ENCODE data around the gene CDH13.
A peak's percentile ranks its signal among the peaks of the same experiment; 100 is the strongest.

The CDH13 gene

GRCh38 chr16:83266848-83267553 lies 640.2 kb downstream of the CDH13 start:
- DNase-seq, result no peak

GRCh38 chr16:83268169-83268568 lies 641.4 kb downstream of the CDH13 start:
- no peak for DNase-seq

- peak; percentile 41 for DNase-seq
Measured at GRCh38 chr16:83269048-83269447, 642.3 kb downstream of the CDH13 start.

GRCh38 chr16:83269541-83269940 lies 642.8 kb downstream of the CDH13 start:
- no peak for DNase-seq

GRCh38 chr16:83270061-83270460 lies 643.3 kb downstream of the CDH13 start:
- DNase-seq, result no peak

GRCh38 chr16:83270640-83271039 lies 643.9 kb downstream of the CDH13 start:
- DNase-seq, result no peak

- no peak for DNase-seq
Measured at GRCh38 chr16:83271123-83271522, 644.4 kb downstream of the CDH13 start.

GRCh38 chr16:83271970-83272575 lies 645.3 kb downstream of the CDH13 start:
- DNase-seq, result peak; percentile 58

GRCh38 chr16:83272843-83273242 lies 646.1 kb downstream of the CDH13 start:
- no peak for DNase-seq

GRCh38 chr16:83273504-83274173 lies 646.9 kb downstream of the CDH13 start:
- no peak for DNase-seq

GRCh38 chr16:83279251-83279650 lies 652.5 kb downstream of the CDH13 start:
- DNase-seq, result no peak

GRCh38 chr16:83285921-83286320 lies 659.2 kb downstream of the CDH13 start:
- DNase-seq, result no peak

- DNase-seq, result no peak
Measured at GRCh38 chr16:83296505-83296904, 669.7 kb downstream of the CDH13 start.

- DNase-seq, result no peak
Measured at GRCh38 chr16:83298541-83298940, 671.8 kb downstream of the CDH13 start.

- DNase-seq, result no peak
Measured at GRCh38 chr16:83300326-83300725, 673.6 kb downstream of the CDH13 start.

- DNase-seq, result peak; percentile 41
Measured at GRCh38 chr16:83301971-83302370, 675.2 kb downstream of the CDH13 start.

- no peak for DNase-seq
Measured at GRCh38 chr16:83302853-83303252, 676.1 kb downstream of the CDH13 start.

- peak; percentile 92 for DNase-seq
Measured at GRCh38 chr16:83305092-83305491, 678.3 kb downstream of the CDH13 start.

GRCh38 chr16:83306961-83307593 lies 680.3 kb downstream of the CDH13 start:
- DNase-seq, result no peak

GRCh38 chr16:83307594-83307992 lies 680.8 kb downstream of the CDH13 start:
- no peak for DNase-seq

GRCh38 chr16:83308414-83308813 lies 681.6 kb downstream of the CDH13 start:
- DNase-seq, result no peak

- DNase-seq, result no peak
Measured at GRCh38 chr16:83310816-83311215, 684.0 kb downstream of the CDH13 start.

- no peak for DNase-seq
Measured at GRCh38 chr16:83312015-83312717, 685.4 kb downstream of the CDH13 start.
